HG03378 (cell line): ENCODE results near the gene AIM2.

Experiments used
- ATAC-seq: cut with Tn5 transposase; IDR thresholded peaks from one replicate; pipeline ENCODE4 v1.9.1; 2021; ENCODE audit warnings: mild to moderate bottlenecking, moderate library complexity; ENCODE audit not compliant: unreplicated experiment

AIM2 gene

DNA sequence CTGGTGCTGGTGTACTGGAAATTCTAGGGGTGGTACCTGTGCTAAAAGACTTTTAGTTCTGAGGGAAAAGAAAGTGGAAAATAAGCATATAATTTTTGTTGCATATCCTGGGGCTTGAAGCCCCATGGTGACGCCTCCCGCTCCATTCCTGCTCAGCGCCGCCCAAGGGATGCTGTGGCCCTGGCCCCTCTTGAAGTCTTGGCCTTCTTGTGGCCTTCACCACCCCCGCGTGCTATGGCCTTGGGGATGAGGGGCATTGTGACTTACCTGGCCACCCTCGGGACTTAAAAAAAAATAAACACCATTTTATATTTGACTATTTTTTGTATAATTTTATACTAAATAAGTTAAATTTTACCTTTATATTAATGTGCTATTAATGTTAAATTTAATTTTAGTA, 51.5 kb downstream of the AIM2 start:
- ATAC-seq: no peak

GRCh38 chr1:159023723-159024122, 52.8 kb downstream of the AIM2 start:
- no peak for ATAC-seq

- peak; percentile 94 for ATAC-seq
Observed at GRCh38 chr1:159015440-159015909, 61.1 kb downstream of the AIM2 start.

GRCh38 chr1:159014851-159015250, 61.7 kb downstream of the AIM2 start:
- no peak for ATAC-seq

DNA sequence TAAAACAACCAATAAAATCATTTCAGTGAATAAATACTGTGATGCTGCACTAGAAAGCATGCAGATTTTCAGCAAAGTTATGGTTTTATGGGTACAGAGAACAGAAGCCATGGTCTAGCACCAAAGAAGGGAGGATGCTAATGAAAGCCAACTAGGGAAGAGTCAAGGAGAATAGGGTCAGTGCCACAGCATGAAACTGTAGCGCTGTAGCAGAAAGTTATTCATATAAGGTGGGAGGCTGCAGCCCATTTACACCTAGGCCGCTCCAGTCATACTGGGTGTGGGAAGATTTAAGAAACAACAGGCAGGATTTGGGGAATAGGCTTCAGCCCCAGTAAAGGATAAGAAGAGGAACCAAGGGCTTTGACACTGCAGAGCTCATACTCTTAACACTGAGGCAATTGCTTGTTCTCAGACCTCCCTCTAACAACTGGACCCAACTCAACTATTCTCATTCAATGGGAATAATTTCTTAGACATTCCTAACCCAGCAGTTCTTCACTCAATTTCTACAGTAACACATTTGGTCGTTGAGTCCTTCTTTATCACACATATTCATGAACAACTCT, 62.5 kb downstream of the AIM2 start:
- ATAC-seq: no peak

GRCh38 chr1:159012495-159012894, 64.1 kb downstream of the AIM2 start:
- peak; percentile 32 for ATAC-seq
